Activated CD4-positive, CD25-positive, alpha-beta regulatory T cell treated with anti-CD3 and anti-CD28 coated beads, Interleukin-2, amount 50 U/mL, for 72 hours (primary cell): Measurements from ENCODE around the gene SLC13A2.

ENCODE experiments used
- DNase-seq: peaks from one replicate; pipeline ENCODE4 v3.0.0; 2021

The SLC13A2 gene

DNA sequence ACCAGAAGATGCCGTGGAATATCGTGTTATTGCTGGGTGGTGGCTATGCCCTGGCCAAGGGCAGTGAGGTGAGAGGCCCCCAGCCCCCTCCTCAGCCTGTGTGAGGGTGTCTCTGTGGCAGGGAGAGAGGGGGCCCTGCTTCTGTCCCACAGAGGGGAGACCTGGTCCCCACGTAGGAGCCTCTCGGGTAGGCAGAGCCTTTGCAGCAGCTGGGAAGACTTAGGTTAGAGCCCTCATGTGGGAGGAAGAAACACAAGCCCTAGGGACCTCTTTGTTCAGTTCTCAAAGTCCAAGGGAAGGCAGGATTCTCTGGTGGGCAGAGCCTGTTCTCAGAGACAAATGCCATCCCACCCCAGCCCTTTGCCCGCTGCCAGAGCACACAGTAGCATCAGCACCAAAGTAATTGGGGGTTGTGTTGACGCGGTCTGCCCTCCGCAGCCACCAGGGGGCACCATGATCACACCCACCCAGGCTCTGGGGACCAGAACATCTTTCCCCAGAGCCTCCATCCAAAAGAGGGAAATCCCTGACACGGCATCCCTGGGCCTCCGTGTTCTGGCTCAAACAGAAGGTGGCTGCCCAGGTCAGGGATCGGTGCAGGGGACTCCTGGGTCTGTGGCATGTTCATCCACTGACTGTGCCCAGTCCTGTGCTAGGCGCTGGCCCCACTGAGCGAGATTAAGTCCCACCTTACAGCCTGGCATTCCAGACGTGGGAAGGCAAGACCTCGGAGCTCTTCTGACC lies 21.2 kb downstream of the SLC13A2 start:
- DNase-seq: peak; percentile 83

DNA sequence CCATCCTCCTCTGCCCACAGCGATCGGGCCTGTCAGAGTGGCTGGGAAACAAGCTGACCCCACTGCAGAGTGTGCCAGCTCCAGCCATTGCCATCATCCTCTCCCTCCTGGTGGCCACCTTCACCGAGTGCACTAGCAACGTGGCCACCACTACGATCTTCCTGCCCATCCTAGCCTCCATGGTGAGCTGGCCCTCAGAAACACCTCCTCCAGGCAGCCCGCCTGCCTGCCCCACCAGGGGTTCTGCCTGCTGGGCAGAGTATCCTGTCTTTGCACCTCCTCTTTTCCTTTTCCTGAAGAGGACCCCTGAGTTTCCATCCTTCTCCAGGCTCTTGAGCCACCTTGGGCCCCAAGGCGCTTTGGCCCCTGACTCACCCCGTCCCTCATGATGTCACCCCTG lies 22.2 kb downstream of the SLC13A2 start:
- DNase-seq: no peak

DNA sequence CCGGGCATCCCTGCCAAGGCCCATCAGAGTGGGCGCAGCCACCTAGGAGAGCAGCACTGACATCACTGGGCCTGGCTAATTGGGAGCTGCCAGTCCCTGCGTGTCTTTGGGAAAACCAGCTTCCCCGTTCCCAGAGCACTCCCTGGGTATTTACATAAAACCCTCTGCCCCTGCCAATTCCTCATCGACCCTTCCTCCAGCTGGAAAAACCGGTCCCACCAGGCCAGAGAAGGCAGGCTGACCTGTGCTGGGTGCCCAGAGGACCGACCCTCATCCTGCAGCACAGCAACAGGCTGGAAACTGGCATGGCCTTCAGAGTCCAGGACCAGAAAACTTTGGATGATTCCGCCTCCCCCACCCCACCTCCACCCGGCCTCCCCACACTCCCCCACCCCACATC lies 24.5 kb downstream of the SLC13A2 start:
- DNase-seq: no peak

DNA sequence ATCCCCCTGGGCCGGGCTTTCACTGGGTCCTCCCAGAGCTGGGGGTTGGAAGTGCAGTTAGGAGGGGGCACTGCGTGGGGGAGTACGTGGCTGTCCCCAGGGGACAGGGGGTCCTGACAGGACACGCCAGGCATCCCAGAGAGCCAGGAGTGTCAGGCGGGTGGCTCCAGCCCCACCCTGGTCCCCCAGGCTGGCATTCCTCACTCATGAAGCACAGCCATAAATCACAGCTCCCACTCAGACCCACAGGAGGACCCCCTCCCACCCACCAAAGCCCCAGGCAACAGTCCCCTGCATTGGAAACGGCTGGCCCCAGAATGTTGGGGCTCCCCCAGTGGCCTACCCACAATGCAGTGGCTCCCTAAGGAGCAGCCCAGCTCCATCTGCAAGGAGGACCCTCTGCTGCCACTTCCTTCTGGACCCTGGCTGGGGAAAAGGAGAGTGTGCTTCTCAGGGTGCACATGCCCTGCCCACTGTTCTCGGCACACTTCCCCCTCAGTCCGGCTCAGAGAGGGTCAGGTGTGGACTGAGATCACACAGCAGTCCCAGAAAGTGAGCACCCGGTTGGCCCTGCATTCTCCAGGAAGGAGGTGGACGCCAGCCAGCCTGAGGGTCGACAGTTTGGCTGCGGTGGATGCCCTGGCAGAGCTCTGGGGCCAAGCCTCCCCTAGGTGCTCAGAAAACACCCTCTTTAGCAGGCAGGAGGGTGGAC lies 25.4 kb downstream of the SLC13A2 start:
- DNase-seq: no peak

- no peak for DNase-seq
Measured at GRCh38 chr17:28499364-28499664, 25.9 kb downstream of the SLC13A2 start.

DNA sequence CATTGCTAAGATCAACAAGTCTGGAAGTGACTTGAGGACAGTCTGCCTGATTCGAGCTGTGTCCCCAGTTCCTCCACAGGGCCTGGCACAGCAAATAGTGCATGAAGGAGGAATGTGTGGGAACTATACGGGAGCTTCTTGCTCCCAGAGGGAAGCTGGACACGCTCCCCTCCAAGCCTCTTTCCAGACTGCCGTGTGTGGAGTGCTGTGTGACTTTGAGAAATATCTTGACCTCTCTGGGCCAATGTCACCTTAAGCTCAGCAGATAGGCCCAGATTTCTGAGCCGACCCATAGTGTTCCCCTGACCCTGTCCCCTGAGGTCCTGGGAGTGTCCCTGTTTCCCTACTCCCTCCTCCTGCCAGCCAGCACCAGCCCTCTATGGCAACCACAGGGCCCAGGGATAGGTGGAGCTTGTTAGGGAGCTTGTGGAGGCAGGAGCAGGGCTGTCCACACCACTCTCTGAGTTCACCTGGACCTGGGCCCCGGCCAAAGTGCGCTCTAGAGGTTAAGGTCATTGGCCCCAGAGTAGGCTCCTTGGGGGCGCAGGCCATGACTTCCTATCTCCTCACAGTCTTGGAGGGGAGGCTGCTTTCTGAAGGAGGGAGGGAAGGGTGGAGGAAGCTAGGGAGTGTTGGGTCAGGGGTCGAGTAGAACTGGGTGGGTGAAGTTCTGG lies 26.4 kb downstream of the SLC13A2 start:
- no peak for DNase-seq

DNA sequence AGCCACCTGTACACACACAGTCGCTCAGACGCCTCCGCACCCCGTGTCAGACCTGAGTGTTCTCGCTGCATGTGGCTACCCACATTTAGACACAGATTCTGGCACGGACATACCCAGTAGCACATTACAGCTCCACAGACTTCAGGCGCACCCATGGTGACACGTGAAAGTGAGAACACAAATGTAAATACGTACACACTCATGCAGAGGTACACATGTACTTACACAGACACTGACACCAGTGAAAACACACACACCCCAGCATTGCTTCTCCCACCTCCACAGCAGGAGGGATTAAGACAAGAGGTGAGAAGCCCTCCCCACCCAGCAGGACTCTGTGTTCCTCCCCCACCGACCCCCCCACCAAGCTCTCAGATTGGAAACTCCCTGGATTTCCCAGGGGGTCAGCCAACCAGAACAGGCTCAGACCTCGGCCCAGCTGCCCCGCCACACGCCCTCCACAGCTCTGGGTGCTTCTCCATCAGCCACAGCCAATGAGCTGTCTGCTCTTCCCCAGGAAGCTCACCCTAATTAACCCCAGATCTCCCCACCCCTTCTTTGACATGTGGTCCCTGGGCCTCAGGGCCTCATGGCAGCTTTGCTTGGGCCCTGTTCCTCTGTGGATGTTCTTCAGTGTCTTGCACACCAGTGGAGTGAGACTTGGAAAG lies 27.4 kb downstream of the SLC13A2 start:
- no peak for DNase-seq

GRCh38 chr17:28501421-28502284 lies 28.2 kb downstream of the SLC13A2 start:
- no peak for DNase-seq

- no peak for DNase-seq
Measured at GRCh38 chr17:28503420-28503819, 30.0 kb downstream of the SLC13A2 start.

GRCh38 chr17:28505986-28506665 lies 32.7 kb downstream of the SLC13A2 start, which contains the start of gene FOXN1:
FOXN1 (plus strand) TSS chr17:28506348; CDS start chr17:28523970, 17,622 bp downstream.
- no peak for DNase-seq

- no peak for DNase-seq
Measured at GRCh38 chr17:28506763-28507487, 33.5 kb downstream of the SLC13A2 start.

GRCh38 chr17:28507567-28508203 lies 34.2 kb downstream of the SLC13A2 start:
- DNase-seq: no peak

DNA sequence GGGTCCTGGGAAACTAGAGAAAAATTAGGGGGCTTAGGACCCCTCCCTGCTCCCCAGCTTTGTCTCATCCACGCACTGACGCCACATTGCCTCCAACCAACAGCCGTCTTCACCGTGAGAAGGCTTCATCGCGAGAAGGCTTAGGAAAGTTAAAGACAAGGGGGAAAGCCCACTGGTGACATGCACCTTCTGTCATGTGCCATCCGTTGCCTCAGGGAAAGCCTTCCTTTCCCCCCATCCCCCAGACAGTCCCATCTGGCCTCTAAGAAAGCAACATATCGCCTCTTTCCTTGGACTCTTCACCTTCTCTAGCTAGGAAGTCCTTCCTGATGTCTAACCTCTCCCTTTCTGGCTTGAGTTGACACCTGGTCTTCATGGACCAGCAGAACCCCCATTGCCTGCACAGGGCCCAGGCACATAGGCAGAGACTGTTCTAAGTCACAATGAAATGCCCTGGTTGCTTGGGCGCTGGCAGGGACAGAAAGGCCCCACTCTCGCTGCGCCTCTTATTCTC lies 34.8 kb downstream of the SLC13A2 start:
- no peak for DNase-seq

DNA sequence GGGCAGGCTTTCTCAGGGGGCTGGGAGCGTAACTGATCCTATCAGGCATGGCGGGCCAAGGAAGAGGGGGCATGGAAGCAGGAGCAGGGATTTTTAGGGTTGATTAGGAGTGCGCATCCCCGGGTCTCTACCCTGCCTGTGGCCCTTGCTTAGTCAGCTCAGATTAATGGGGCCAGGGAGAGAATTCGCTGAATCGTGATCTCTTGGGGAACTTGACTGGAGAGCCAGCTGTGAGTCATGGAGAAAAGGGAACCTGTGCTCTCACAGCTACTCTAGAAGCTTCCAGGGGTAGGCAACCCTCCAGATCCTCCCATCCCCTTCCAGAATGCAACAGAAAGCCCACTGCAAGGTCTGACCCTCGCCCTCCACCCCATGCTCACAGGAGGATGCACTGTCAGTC lies 36.3 kb downstream of the SLC13A2 start:
- DNase-seq: no peak

DNA sequence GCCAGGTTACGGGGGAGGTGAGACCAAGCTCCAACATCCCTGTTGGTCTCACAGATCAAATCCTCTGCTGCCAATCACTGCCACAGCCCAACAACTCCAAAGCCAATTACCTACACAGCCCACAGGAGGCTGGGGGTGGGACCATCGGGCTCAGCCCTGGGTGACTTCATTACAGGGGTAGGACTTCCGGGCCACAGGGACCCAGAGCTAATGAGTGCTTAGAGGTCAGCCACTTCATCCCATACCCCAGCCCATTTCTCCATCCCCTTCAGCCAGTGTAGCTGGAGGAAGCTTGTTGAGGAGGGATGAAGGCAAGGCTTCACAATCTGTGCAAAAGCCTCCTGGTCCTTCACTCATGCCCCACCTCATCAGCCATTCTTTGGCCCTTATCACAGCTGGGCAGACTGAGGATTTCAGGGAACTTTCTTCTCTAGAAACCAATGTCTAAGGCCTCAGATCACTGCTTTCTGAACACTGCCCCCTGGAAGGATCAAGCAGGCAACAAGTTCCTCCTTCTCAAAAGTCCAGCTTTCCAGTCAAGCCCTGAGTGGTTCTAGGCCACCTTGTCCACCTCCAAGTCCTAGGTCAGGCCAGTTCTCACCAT lies 38.5 kb downstream of the SLC13A2 start:
- DNase-seq: no peak

DNA sequence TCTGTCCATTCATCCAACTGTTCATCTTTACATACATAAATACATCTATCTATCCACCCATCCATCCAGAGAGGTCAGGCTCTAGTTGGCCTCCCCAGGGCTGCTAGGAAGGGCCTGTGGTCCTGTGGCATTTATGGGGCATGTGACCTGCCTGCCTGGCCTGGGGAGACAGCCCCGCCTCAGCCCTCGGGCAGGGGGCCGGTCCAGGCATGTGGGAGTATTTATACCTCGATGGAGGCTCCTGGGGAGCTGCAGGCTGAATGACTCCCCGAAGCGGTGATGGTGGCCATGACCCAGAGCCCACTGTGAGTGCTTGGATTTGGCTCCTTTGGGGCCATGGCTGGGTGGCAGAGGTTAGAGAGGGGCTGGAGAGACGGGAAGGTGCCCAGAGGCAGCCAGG lies 40.0 kb downstream of the SLC13A2 start:
- no peak for DNase-seq

DNA sequence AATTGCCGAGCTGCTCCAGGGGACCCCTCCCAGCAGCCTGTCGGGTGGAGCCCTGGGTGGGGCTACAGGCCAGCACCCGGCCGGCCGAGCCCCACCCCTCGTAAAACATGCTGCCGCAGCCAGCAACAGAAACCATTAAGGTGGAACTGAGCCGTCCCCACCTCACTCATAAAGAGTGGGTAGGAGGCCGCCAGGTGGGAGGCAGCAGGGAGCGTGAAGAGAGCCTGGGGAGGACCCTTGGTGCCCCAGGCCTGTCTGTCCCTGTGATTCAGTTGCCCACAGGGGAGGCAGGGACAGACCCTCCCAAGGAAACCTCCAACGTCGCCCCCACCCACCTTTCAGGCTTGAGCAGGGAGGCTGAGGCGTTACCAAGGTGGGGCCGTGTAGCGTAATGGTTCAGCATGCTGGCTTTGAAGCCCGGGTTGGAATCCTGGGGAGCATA lies 41.1 kb downstream of the SLC13A2 start:
- no peak for DNase-seq

DNA sequence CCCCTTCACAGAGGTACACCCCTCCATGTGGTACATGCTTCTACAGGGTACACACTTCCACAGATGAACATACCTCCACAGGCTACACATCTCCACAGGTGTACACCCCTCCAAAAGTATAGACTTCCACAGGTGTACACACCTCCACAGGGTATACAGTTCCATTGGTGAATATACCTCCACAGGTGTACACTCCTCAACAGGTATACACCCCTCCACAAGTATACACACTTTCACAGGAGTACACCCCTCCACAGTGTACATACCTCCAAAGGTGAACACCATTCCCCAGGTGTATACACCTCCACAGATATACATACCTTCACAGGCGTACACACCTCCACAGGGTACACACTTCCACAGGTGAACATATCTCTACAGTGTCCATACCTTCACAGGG lies 42.1 kb downstream of the SLC13A2 start:
- no peak for DNase-seq

- no peak for DNase-seq
Measured at GRCh38 chr17:28518132-28518531, 44.7 kb downstream of the SLC13A2 start.

GRCh38 chr17:28518578-28518977 lies 45.1 kb downstream of the SLC13A2 start:
- DNase-seq: no peak
